ENCODE results near the gene SUCLG2.

The SUCLG2 gene

GRCh38 chr3:67522081-67522480 lies 132.3 kb downstream of the SUCLG2 start:
- DNase-seq (ENCODE audit: low read depth), result no peak

GRCh38 chr3:67521053-67521646 lies 133.3 kb downstream of the SUCLG2 start:
- H3K4me3 ChIP-seq (ENCODE audit: low read depth, low read length), result no peak overlapping the region
- no peak for DNase-seq (ENCODE audit: low read depth)
- TF ChIP-seq CTCF (conservative IDR thresholded peaks at IDR 0.05; ENCODE audit: low read depth, low read length), result no peak

More at GRCh38 chr3:67522081-67522480, 132.3 kb downstream of the SUCLG2 start:
- no peak overlapping the region for H3K4me3 ChIP-seq (ENCODE audit: low read depth, low read length)
- TF ChIP-seq CTCF (conservative IDR thresholded peaks at IDR 0.05; ENCODE audit: low read depth, low read length), result no peak

- DNase-seq (ENCODE audit: low read depth), result no peak
- TF ChIP-seq CTCF (conservative IDR thresholded peaks at IDR 0.05; ENCODE audit: low read depth, low read length), result no peak
- no peak overlapping the region for H3K4me3 ChIP-seq (ENCODE audit: low read depth, low read length)
Observed at GRCh38 chr3:67518236-67518635, 136.2 kb downstream of the SUCLG2 start.

- no peak for TF ChIP-seq CTCF (conservative IDR thresholded peaks at IDR 0.05; ENCODE audit: low read depth, low read length)
- H3K4me3 ChIP-seq (ENCODE audit: low read depth, low read length), result no peak overlapping the region
- no peak for DNase-seq (ENCODE audit: low read depth)
Observed at GRCh38 chr3:67517781-67518180, 136.6 kb downstream of the SUCLG2 start.

GRCh38 chr3:67516496-67516895 lies 137.9 kb downstream of the SUCLG2 start:
- no peak for TF ChIP-seq CTCF (conservative IDR thresholded peaks at IDR 0.05; ENCODE audit: low read depth, low read length)
- no peak overlapping the region for H3K4me3 ChIP-seq (ENCODE audit: low read depth, low read length)
- DNase-seq (ENCODE audit: low read depth), result no peak

GRCh38 chr3:67515778-67516177 lies 138.6 kb downstream of the SUCLG2 start:
- no peak for TF ChIP-seq CTCF (conservative IDR thresholded peaks at IDR 0.05; ENCODE audit: low read depth, low read length)
- DNase-seq (ENCODE audit: low read depth), result peak; percentile 16
- no peak overlapping the region for H3K4me3 ChIP-seq (ENCODE audit: low read depth, low read length)

GRCh38 chr3:67509471-67510075 lies 144.8 kb downstream of the SUCLG2 start:
- peak; percentile 11 for DNase-seq (ENCODE audit: low read depth)
- TF ChIP-seq CTCF (conservative IDR thresholded peaks at IDR 0.05; ENCODE audit: low read depth, low read length), result no peak
- no peak overlapping the region for H3K4me3 ChIP-seq (ENCODE audit: low read depth, low read length)
